Measurements from ENCODE around the gene CSK. TPM values are rescaled to one million over a fixed set of nuclear protein-coding genes. Genes with fewer than 3 reads are reported as not detected.

The CSK gene
- total RNA-seq, 1 experiment from 2014 or later, result 49.2 TPM

- no peak overlapping the region for H3K27ac ChIP-seq (ENCODE audit: insufficient read length, low read depth, low read length)
- H4K20me1 ChIP-seq (ENCODE audit: control insufficient read depth, insufficient read depth, insufficient read length), result no peaks in the 10 kb centered on the region
- H4K5ac ChIP-seq (ENCODE audit: insufficient read length, low read depth, low read length), result no peak overlapping the region
- H4K8ac ChIP-seq (replicated peaks; ENCODE audit: insufficient read length, low read depth, low read length), result no peak overlapping the region
- no peak overlapping the region for H3K56ac ChIP-seq (ENCODE audit: insufficient read length, low read depth, low read length)
- TF ChIP-seq CTCF (conservative IDR thresholded peaks at IDR 0.05), result no peak
- H3K9me3 ChIP-seq (ENCODE audit: control insufficient read depth, low read depth, low read length), result no peaks in the 10 kb centered on the region
- H2BK120ac ChIP-seq (ENCODE audit: low read depth, low read length, poor library complexity, severe bottlenecking), result no peak overlapping the region
- no peaks in the 10 kb centered on the region for H3K36me3 Mint-ChIP-seq (ENCODE audit: insufficient read depth in 1 of 3, low read depth in 3 of 3)
- no peak overlapping the region for H3K4me3 Mint-ChIP-seq
- no peak overlapping the region for H3K18ac ChIP-seq (ENCODE audit: insufficient read length, low read depth, low read length)
- no peaks in the 10 kb centered on the region for H3K79me1 ChIP-seq (ENCODE audit: insufficient read depth, low read depth, low read length, poor library complexity, severe bottlenecking)
- DNase-seq, result no peak
- WGBS (ENCODE audit: extremely low coverage, insufficient read length, low lambda C conversion rate), result no CpG with 5 or more reads among the region's 10 CpGs
- no peak overlapping the region for H2BK12ac ChIP-seq (ENCODE audit: insufficient read length, low read depth, low read length)
- no peaks in the 10 kb centered on the region for H3K23me2 ChIP-seq (ENCODE audit: insufficient read length, low read depth, low read length, poor library complexity, severe bottlenecking)
- H3K27ac Mint-ChIP-seq, result no peak overlapping the region; a peak in 1 of 7 replicates
- no peak overlapping the region for H4K91ac ChIP-seq (ENCODE audit: insufficient read length, low read depth, low read length)
- no peaks in the 10 kb centered on the region for H3K79me2 ChIP-seq (ENCODE audit: insufficient read depth, low read length)
- no peaks in the 10 kb centered on the region for H3K4me1 ChIP-seq (ENCODE audit: insufficient read depth, low read length)
- no peak overlapping the region for H2BK20ac ChIP-seq (ENCODE audit: low read depth, low read length, poor library complexity, severe bottlenecking)
- peaks cover 9 to 19% of the 10 kb centered on the region in 2 experiments for H3K4me1 Mint-ChIP-seq
- no peak overlapping the region for H3K14ac ChIP-seq (ENCODE audit: insufficient read depth, low read length)
- no peak overlapping the region for H2BK15ac ChIP-seq (ENCODE audit: low read depth, low read length)
- H3K23ac ChIP-seq (ENCODE audit: insufficient read length, low read depth, low read length), result no peak overlapping the region
- H3K4me2 ChIP-seq (ENCODE audit: insufficient read depth, insufficient read length, low read length), result no peak overlapping the region
- H3K9ac ChIP-seq (ENCODE audit: extremely low read depth, insufficient read length, low read length), result no peak overlapping the region
- no peaks in the 10 kb centered on the region; a peak in 1 of 5 replicates for H3K9me3 Mint-ChIP-seq
- no peak overlapping the region for H3T11ph ChIP-seq (ENCODE audit: low read length)
- H3K27me3 Mint-ChIP-seq (ENCODE audit: low read depth), result peaks cover 11% of the 10 kb centered on the region
- H2AK5ac ChIP-seq (ENCODE audit: insufficient read length, low read length), result no peak overlapping the region
- no peak overlapping the region for H2BK5ac ChIP-seq (ENCODE audit: insufficient read length, low read length)
- H2AFZ ChIP-seq (ENCODE audit: low read length), result no peak overlapping the region
- H3K27me3 ChIP-seq (ENCODE audit: insufficient read depth, low read length), result no peaks in the 10 kb centered on the region
- no peak overlapping the region for H3K4ac ChIP-seq (ENCODE audit: low read depth, low read length)
Measured at GRCh38 chr15:74815121-74815934, 33.4 kb downstream of the CSK start.

All from H9 (cell line).